ENCODE measurements around the gene CAND1.

Gene CAND1

GRCh38 chr12:67241482-67241881, 27.7 kb upstream of the CAND1 start:
- TF ChIP-seq, protein P1, sequence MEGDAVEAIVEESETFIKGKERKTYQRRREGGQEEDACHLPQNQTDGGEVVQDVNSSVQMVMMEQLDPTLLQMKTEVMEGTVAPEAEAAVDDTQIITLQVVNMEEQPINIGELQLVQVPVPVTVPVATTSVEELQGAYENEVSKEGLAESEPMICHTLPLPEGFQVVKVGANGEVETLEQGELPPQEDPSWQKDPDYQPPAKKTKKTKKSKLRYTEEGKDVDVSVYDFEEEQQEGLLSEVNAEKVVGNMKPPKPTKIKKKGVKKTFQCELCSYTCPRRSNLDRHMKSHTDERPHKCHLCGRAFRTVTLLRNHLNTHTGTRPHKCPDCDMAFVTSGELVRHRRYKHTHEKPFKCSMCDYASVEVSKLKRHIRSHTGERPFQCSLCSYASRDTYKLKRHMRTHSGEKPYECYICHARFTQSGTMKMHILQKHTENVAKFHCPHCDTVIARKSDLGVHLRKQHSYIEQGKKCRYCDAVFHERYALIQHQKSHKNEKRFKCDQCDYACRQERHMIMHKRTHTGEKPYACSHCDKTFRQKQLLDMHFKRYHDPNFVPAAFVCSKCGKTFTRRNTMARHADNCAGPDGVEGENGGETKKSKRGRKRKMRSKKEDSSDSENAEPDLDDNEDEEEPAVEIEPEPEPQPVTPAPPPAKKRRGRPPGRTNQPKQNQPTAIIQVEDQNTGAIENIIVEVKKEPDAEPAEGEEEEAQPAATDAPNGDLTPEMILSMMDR (IDR thresholded peaks at IDR 0.05; ENCODE audit: borderline replicate concordance, control extremely low read depth, extremely low read depth, insufficient read depth, missing control alignments) = no peak
- in situ Hi-C loops (cut with MboI; ENCODE audit: low sequenced_read_pairs, unreplicated experiment) = no loop called here
- DNase-seq (ENCODE audit: low spot score) = no peak

- TF ChIP-seq, protein P1 (IDR thresholded peaks at IDR 0.05; ENCODE audit: borderline replicate concordance, control extremely low read depth, extremely low read depth, insufficient read depth, missing control alignments) = no peak
- in situ Hi-C loops (cut with MboI; ENCODE audit: low sequenced_read_pairs, unreplicated experiment) = no loop called here
- DNase-seq (ENCODE audit: low spot score) = no peak
These were observed 25.9 kb upstream of the CAND1 start for GRCh38 chr12:67243260-67243659.

- TF ChIP-seq, protein P1 (IDR thresholded peaks at IDR 0.05; ENCODE audit: borderline replicate concordance, control extremely low read depth, extremely low read depth, insufficient read depth, missing control alignments) = no peak
- in situ Hi-C loops (cut with MboI; ENCODE audit: low sequenced_read_pairs, unreplicated experiment) = no loop called here
These were observed 23.6 kb upstream of the CAND1 start for GRCh38 chr12:67245571-67245970.

DNA sequence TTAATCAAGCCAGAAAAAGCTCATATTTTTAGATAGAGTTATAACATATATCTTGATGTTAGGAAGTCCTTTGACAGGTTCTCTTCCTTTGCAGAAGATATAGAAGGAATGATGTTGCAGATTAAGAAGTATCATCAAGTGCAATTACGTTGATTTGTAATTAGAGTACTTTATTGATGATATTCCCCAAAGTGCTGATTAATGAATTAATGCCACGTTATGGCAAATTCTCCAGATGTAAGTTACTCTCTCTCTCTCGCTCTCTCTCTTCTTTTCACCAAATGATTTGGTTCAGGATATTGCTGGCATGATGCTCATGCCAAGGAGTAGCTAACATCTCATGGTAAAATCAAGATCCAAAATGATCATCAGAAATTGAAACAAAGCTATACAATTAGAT, 18.1 kb upstream of the CAND1 start:
- no peak for DNase-seq (ENCODE audit: low spot score)
- TF ChIP-seq, protein P1 (IDR thresholded peaks at IDR 0.05; ENCODE audit: borderline replicate concordance, control extremely low read depth, extremely low read depth, insufficient read depth, missing control alignments) = no peak
- in situ Hi-C loops (cut with MboI; ENCODE audit: low sequenced_read_pairs, unreplicated experiment) = no loop called here

More at GRCh38 chr12:67245571-67245970, 23.6 kb upstream of the CAND1 start:
- no peak for DNase-seq (ENCODE audit: low spot score)

DNA sequence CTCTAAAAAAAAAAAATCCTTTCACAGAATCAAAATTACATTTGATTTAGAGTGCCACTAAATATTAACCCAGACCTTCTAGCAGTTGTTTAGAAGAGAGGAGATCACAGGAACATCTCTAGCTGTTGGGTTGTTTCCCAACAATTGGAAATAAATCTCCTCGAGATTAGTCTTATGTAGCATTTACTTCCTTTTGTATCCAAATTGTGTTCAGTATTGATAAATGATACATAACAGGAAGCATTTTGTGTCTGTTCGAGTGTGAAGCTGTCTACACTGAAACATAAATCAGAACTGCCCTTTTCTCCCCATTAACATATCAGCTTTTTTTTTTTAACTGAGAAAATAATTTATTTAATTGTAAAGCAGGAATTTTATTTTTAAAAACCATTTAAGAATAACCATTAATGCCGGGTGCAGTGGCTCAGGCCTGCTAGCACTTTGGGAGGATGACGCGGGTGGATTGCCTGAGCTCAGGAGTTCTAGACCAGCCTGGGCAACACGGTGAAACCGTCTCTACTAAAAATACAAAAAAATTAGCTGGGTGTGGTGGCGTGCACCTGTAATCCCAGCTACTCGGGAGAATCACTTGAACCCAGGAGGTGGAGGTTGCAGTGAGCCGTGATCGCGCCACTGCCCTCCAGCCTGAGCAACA, 14.7 kb upstream of the CAND1 start:
- DNase-seq (ENCODE audit: low spot score) = no peak
- TF ChIP-seq, protein P1 (IDR thresholded peaks at IDR 0.05; ENCODE audit: borderline replicate concordance, control extremely low read depth, extremely low read depth, insufficient read depth, missing control alignments) = no peak

GRCh38 chr12:67256649-67257048, 12.5 kb upstream of the CAND1 start:
- in situ Hi-C loops (cut with MboI; ENCODE audit: low sequenced_read_pairs, unreplicated experiment) = no loop called here
- DNase-seq (ENCODE audit: low spot score) = no peak
- TF ChIP-seq, protein P1 (IDR thresholded peaks at IDR 0.05; ENCODE audit: borderline replicate concordance, control extremely low read depth, extremely low read depth, insufficient read depth, missing control alignments) = no peak

More for the DNA sequence above, 14.7 kb upstream of the CAND1 start:
- in situ Hi-C loops (cut with MboI; ENCODE audit: low sequenced_read_pairs, unreplicated experiment) = no loop called here
